Body of pancreas (tissue), 4 donors: ENCODE data around the gene CARD19. TPM values are rescaled to one million over a fixed set of nuclear protein-coding genes. Genes with fewer than 3 reads are reported as not detected.
"Not testable (repeated sequence)": the region's sequence is repeated elsewhere in the genome, so short reads cannot be mapped to it uniquely, and the experiment has no call there.

Experiments used
- ATAC-seq: fragments of 150-250 bp; one replicate; pipeline ENCODE4 v1.9.1; 2016
- DNase-seq, 4 donors: peaks; one replicate each; pipeline ENCODE4 v3.0.0-alpha.2; 2019
- H3K27ac ChIP-seq, 4 donors: fragments of 200-600 bp; sonication (generic); 1 replicate in 3 of 4; 2 replicates in 1 of 4; pipeline versions ENCODE4 v1.5.1 to v1.6.1; 2016 to 2019; ENCODE audit warnings: mild to moderate bottlenecking in 1 of 4, mixed read lengths in 1 of 4, moderate library complexity in 1 of 4
- H3K27me3 ChIP-seq, 2 donors: fragments of 200-600 bp; sonication (generic); one replicate each; pipeline ENCODE4 v1.6.0; 2016; ENCODE audit warnings: mild to moderate bottlenecking in 1 of 2
- H3K36me3 ChIP-seq, 2 donors: fragments of 200-600 bp; sonication (generic); replicated peaks in 1 of 2; 2 replicates each; pipeline ENCODE4 v1.5.1; 2016; ENCODE audit warnings: low read depth in 2 of 2; ENCODE audit not compliant: insufficient read depth in 1 of 2
- H3K4me1 ChIP-seq: fragments of 200-600 bp; sonication (generic); one replicate; pipeline ENCODE4 v1.6.0; 2016
- H3K4me3 ChIP-seq, 2 donors: fragments of 200-600 bp; sonication (generic); 1 replicate in 1 of 2; 2 replicates in 1 of 2; pipeline ENCODE4 v1.5.1; 2016 to 2019
- H3K9me3 ChIP-seq, 3 donors: fragments of 200-600 bp; sonication (generic); 1 replicate in 2 of 3; 2 replicates in 1 of 3; pipeline ENCODE4 v1.5.1; 2016
- POLR2A ChIP-seq, 3 donors: fragments of 450-650 bp; IDR thresholded peaks; one replicate each; pipeline ENCODE4 v1.6.1; 2016; ENCODE audit warnings: antibody characterized with exemption in 3 of 3, mild to moderate bottlenecking in 2 of 3
- WGBS, 2 donors: methylation state at CpG; one replicate each; pipeline ENCODE4 v1.1.5; 2017; 5-methylcytosine and 5-hydroxymethylcytosine counted together
- intact Hi-C: fragments of 100-400 bp; cut with DNase I; formaldehyde crosslinking; loops from one replicate; pipeline ENCODE4 v1.15.1; 2023
- total RNA-seq, 2 donors: library from RNA; depleted of rRNA; stranded (reverse); fragments of >200 nt; gene quantifications; one replicate each; pipeline ENCODE4 v1.1.0, GENCODE V29; 2016
- TF ChIP-seq, protein P1 (sequence below), 7 experiments: fragments of 450-650 bp in 4 of 7; fragments of 200-600 bp in 3 of 7; sonication (generic) in 3 of 7; IDR thresholded peaks; one replicate each; pipeline ENCODE4 v1.5.1; 2016 to 2019; ENCODE audit warnings: antibody characterized with exemption in 7 of 7

CARD19 gene
- total RNA-seq, 2 donors from 2014 or later = 4.3 to 20.8 TPM

DNA sequence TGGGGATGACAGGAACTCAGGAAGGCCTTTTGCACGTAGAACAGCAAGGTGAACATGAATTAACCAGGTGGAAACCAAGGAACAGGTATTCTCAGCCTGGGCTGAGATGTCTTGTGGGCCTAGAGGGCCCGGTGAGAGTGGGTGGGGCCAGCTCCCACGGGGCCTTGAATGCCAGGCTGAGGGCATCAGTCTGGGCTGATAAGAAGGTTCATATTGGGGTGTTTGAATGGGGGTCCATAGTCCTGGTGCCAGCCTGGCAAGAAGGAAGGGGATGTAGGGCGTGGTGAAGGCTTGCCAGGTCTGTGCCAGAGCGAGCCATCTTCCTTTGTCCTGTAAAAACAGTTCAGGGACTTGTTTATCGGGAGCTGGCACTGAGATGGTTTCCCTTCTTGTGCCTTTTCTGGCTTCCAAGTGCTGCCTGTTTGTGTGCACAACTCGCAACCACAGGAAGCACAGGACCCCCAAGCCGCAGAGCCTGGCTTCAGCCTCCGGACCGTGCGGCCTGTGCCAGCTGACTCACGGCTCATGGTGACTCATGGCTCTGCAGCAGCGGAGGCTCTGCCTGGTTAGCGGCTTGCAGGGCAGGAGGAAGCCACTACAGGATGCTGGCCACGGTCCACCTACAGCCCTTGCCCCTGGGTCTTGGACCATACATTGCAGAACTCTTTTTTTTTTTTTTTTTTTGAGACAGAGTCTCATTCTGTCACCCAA is 2.4 kb downstream of the CARD19 start:
- peak in 2 of 3 donors; percentile 14 to 26 for TF ChIP-seq POLR2A (IDR thresholded peaks at IDR 0.05)
- TF ChIP-seq, protein P1, sequence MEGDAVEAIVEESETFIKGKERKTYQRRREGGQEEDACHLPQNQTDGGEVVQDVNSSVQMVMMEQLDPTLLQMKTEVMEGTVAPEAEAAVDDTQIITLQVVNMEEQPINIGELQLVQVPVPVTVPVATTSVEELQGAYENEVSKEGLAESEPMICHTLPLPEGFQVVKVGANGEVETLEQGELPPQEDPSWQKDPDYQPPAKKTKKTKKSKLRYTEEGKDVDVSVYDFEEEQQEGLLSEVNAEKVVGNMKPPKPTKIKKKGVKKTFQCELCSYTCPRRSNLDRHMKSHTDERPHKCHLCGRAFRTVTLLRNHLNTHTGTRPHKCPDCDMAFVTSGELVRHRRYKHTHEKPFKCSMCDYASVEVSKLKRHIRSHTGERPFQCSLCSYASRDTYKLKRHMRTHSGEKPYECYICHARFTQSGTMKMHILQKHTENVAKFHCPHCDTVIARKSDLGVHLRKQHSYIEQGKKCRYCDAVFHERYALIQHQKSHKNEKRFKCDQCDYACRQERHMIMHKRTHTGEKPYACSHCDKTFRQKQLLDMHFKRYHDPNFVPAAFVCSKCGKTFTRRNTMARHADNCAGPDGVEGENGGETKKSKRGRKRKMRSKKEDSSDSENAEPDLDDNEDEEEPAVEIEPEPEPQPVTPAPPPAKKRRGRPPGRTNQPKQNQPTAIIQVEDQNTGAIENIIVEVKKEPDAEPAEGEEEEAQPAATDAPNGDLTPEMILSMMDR (IDR thresholded peaks at IDR 0.05) = no peak
- Histone ChIP-seq H3K4me1 (peaks cover 38% of the 10 kb centered on the region), H3K27me3 (no peaks in the 10 kb centered on the region), H3K4me3 (no peak overlapping the region), H3K9me3 (no peaks in the 10 kb centered on the region), H3K27ac (peak overlapping the region; percentile 0 to 91 (median 82)), H3K36me3 (no peaks in the 10 kb centered on the region)
- intact Hi-C loops = no loop called here
- DNase-seq (peak; percentile 76 to 95 (median 84)), ATAC-seq (peak; percentile 10)
- WGBS, 2 donors = 44 to 54% methylated on average over 9 to 15 of the region's 15 CpGs

DNA sequence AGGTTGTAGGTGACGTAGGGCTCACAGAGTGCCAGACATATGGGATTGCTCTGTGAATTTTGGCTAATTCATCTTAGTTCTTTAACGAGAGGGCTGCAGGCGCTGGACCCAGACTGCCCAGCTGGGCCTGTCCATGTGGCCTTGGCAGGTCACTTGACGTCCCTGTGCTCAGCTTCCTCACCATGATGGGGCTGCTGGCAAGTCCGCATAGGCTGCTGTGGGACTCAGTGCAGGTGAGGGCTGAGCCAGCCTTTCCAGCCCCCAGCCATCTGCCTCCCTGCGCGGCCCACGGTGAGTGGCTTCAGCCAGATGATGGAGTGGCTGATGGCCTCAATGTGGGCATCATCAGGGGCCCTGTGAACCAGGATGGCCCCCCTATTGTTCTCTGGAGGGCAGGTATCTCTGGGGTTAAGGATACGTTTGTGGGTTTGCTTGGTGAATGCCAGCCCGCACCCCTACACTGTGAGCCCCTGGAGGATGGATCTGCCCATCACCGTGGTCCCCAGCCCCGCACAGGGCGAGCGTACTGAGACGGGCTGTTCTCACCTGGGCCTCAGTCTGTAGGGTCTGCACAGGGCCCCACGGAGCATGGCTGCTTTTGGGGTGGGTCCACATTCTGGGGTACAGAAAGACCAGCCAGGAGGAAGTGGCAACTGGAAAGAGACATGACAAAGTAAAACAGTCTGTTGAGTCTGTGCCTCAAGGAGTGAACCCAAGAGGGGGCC is 3.7 kb downstream of the CARD19 start:
- H3K27ac ChIP-seq = peak overlapping the region in 2 of 4 donors; percentile 88 to 91
- 82 to 91% methylated on average over 6 to 16 of the region's 16 CpGs for WGBS, 2 donors
- peak in 2 of 4 donors; percentile 4 to 11 for DNase-seq
- no peaks in the 10 kb centered on the region for H3K36me3 ChIP-seq
- no peak for TF ChIP-seq POLR2A (IDR thresholded peaks at IDR 0.05)
- TF ChIP-seq, protein P1 (IDR thresholded peaks at IDR 0.05) = no peak
- H3K9me3 ChIP-seq = no peaks in the 10 kb centered on the region
- H3K4me3 ChIP-seq = no peak overlapping the region
- H3K27me3 ChIP-seq = no peaks in the 10 kb centered on the region
- intact Hi-C loops = no loop called here
- peaks cover 36% of the 10 kb centered on the region for H3K4me1 ChIP-seq
- ATAC-seq = no peak

DNA sequence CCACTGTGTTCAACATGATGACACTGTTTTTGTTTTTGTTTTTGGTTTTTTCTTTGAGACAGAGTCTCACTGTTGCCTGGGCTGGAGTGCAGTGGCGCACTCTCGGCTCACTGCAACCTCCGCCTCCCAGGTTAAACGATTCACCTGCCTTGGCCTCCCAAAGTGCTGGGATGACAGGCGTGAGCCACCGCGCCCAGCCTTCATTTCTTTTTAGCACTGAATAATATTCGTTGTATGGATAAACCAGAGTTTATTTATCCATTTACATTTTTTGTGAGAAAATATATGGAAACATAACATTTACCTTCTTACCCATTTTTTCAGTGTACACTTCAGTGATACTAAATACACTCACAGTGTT is 4.2 kb downstream of the CARD19 start:
- Histone ChIP-seq H3K4me1 (peaks cover 31% of the 10 kb centered on the region), H3K4me3 (no peak overlapping the region), H3K36me3 (no peaks in the 10 kb centered on the region), H3K27me3 (no peaks in the 10 kb centered on the region), H3K9me3 (no peaks in the 10 kb centered on the region), H3K27ac (no peak overlapping the region)
- TF ChIP-seq, protein P1 (IDR thresholded peaks at IDR 0.05) = no peak
- no peak for TF ChIP-seq POLR2A (IDR thresholded peaks at IDR 0.05)
- DNase-seq = peak in 1 of 4 donors; percentile 0
- no peak for ATAC-seq
- 90 to 98% methylated on average over 8 of the region's 8 CpGs for WGBS, 2 donors
- intact Hi-C loops = no loop called here

DNA sequence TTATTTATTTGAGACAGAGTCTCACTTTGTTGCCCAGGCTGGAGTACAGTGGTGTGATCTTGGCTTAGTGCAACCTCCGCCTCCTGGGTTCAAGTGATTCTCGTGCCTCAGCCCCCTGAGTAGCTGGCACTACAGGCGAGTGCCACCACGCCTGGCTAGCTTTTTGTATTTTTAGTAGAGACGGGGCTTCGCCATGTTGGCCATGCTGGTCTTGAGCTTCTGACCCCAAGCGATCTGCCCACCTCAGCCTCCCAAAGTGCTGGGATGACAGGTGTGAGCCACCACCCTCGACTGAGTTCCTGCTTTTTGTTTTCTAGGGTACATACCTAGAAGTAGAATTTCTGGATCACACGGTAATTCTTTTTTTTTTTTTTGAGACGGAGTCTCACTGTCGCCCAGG is 5.1 kb downstream of the CARD19 start:
- H3K4me3 ChIP-seq, H3K36me3 ChIP-seq, H3K9me3 ChIP-seq, ATAC-seq, H3K27ac ChIP-seq, intact Hi-C loops, H3K27me3 ChIP-seq: not testable (repeated sequence)
- H3K4me1 ChIP-seq = peaks cover 31% of the 10 kb centered on the region
- peak in 2 of 4 donors; percentile 0 to 1 for DNase-seq
- WGBS, 2 donors = 95% methylated on average over 11 of the region's 11 CpGs

DNA sequence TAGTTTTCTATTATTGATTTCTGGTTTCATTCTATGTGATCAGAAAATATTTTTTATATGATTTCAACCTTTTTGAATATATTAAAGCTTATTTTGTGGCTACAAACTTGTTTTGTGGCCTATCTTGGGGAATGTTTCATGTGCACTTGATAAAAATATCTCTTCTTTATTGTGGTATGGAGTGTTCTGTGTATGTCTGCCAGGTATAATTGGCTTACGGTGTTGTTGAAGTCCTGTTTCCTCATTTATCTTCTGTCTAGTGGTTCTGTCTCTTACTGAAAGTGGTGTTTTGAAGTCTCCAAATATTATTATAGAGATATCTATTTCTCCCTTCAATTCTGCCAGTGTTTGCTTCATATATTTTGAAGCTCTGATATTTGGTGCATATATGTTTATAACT is 9.6 kb downstream of the CARD19 start:
- Histone ChIP-seq H3K27ac (no peak overlapping the region), H3K4me3 (no peak overlapping the region), H3K27me3 (no peaks in the 10 kb centered on the region), H3K36me3 (no peaks in the 10 kb centered on the region), H3K9me3 (no peaks in the 10 kb centered on the region), H3K4me1 (peaks cover 5% of the 10 kb centered on the region)
- TF ChIP-seq, protein P1 (IDR thresholded peaks at IDR 0.05) = no peak
- no peak for TF ChIP-seq POLR2A (IDR thresholded peaks at IDR 0.05)
- intact Hi-C loops = no loop called here
- 83 to 97% methylated on average over 1 of the region's 1 CpG for WGBS, 2 donors
- no peak for ATAC-seq
- DNase-seq = no peak
